ENCODE data around the gene BTBD19. TPM values are rescaled to one million over a fixed set of nuclear protein-coding genes. Genes with fewer than 3 reads are reported as not detected.
A peak's percentile ranks its signal among the peaks of the same experiment; 100 is the strongest.

Gene BTBD19
- total and polyA plus RNA-seq, 9 of the 15 experiments (the other 6 are each of a cell fraction or from before 2014, with no cell fraction given), result 0.22 to 2.0 (median 0.95) TPM

- TF ChIP-seq, protein P1, sequence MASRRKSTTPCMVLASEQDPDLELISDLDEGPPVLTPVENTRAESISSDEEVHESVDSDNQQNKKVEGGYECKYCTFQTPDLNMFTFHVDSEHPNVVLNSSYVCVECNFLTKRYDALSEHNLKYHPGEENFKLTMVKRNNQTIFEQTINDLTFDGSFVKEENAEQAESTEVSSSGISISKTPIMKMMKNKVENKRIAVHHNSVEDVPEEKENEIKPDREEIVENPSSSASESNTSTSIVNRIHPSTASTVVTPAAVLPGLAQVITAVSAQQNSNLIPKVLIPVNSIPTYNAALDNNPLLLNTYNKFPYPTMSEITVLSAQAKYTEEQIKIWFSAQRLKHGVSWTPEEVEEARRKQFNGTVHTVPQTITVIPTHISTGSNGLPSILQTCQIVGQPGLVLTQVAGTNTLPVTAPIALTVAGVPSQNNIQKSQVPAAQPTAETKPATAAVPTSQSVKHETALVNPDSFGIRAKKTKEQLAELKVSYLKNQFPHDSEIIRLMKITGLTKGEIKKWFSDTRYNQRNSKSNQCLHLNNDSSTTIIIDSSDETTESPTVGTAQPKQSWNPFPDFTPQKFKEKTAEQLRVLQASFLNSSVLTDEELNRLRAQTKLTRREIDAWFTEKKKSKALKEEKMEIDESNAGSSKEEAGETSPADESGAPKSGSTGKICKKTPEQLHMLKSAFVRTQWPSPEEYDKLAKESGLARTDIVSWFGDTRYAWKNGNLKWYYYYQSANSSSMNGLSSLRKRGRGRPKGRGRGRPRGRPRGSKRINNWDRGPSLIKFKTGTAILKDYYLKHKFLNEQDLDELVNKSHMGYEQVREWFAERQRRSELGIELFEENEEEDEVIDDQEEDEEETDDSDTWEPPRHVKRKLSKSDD (conservative IDR thresholded peaks at IDR 0.05; ENCODE audit: low read length), result peak; percentile 84
- TF ChIP-seq CHD2 (IDR thresholded peaks at IDR 0.05; ENCODE audit: low read depth, low read length) (peak; percentile 80; the same call in 1 of the 2 replicates), NR2F6 (CRISPR knock-in tag; IDR thresholded peaks at IDR 0.05) (peak; percentile 17; the same call in 1 of the 2 replicates), ZNF507 (tag; conservative IDR thresholded peaks at IDR 0.05) (no peak), RFX1 (IDR thresholded peaks at IDR 0.05) (no peak), NCOA6 (IDR thresholded peaks at IDR 0.05) (no peak; the same call in 1 of the 2 replicates), XRCC3 (IDR thresholded peaks at IDR 0.05) (no peak), HDAC3 (IDR thresholded peaks at IDR 0.05; ENCODE audit: borderline replicate concordance, partially characterized antibody) (peak; percentile 53), L3MBTL2 (IDR thresholded peaks at IDR 0.05) (peak; percentile 94), E2F4 (CRISPR knock-in tag; IDR thresholded peaks at IDR 0.05; ENCODE audit: low read depth) (peak; percentile 11; the same call in 1 of the 2 replicates), SRSF3 (IDR thresholded peaks at IDR 0.05; ENCODE audit: insufficient read depth, low read length) (0 out of 2 replicates have a peak, but pooled peaks have one; percentile 42), CCAR2 (IDR thresholded peaks at IDR 0.05; ENCODE audit: low read depth, low read length) (no peak), ARID3A (IDR thresholded peaks at IDR 0.05; ENCODE audit: borderline replicate concordance, low read depth, low read length) (no peak), MAZ (CRISPR knock-in tag; conservative IDR thresholded peaks at IDR 0.05 in 1 of 2, IDR thresholded peaks at IDR 0.05 in 1 of 2) (peak; percentile 79 to 88), NFATC3 (IDR thresholded peaks at IDR 0.05) (peak; percentile 91), RBM14 (IDR thresholded peaks at IDR 0.05; ENCODE audit: borderline replicate concordance, insufficient read depth, low read depth, low read length) (peak; percentile 98; the same call in 1 of the 2 replicates), MBD2 (IDR thresholded peaks at IDR 0.05; ENCODE audit: borderline replicate concordance, low read depth) (peak; percentile 94), ATF7 (IDR thresholded peaks at IDR 0.05) (peak; percentile 93), SMC3 (conservative IDR thresholded peaks at IDR 0.05; ENCODE audit: insufficient read depth, low read depth, low read length) (0 out of 2 replicates have a peak, but pooled peaks have one; percentile 1), THRAP3 (IDR thresholded peaks at IDR 0.05; ENCODE audit: borderline replicate concordance) (0 out of 2 replicates have a peak, but pooled peaks have one; percentile 15)
- TF ChIP-seq, protein P2, sequence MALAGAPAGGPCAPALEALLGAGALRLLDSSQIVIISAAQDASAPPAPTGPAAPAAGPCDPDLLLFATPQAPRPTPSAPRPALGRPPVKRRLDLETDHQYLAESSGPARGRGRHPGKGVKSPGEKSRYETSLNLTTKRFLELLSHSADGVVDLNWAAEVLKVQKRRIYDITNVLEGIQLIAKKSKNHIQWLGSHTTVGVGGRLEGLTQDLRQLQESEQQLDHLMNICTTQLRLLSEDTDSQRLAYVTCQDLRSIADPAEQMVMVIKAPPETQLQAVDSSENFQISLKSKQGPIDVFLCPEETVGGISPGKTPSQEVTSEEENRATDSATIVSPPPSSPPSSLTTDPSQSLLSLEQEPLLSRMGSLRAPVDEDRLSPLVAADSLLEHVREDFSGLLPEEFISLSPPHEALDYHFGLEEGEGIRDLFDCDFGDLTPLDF (CRISPR knock-in tag; IDR thresholded peaks at IDR 0.05), result peak; percentile 83
These were observed 33.0 kb upstream of the BTBD19 start, which contains the start of gene RPS8 (continued) for GRCh38 chr1:44775078-44775929.

Data from K562 (cell line).